Sciatic nerve (tissue), 2 donors: ENCODE data around the gene RASAL3. TPM values are rescaled to one million over a fixed set of nuclear protein-coding genes. Genes with fewer than 3 reads are reported as not detected.
"Not testable (repeated sequence)": the region's sequence is repeated elsewhere in the genome, so short reads cannot be mapped to it uniquely, and the experiment has no call there.

Source experiments
- ATAC-seq: fragments of 200-7000 bp; cut with Tn5 transposase; one replicate; pipeline ENCODE4 v1.9.1; 2020; ENCODE audit warnings: mild to moderate bottlenecking, moderate library complexity
- DNase-seq: peaks from one replicate; pipeline ENCODE4 v3.0.0-alpha.2; 2020; ENCODE audit warnings: low spot score
- intact Hi-C: fragments of 100-400 bp; cut with DNase I; formaldehyde crosslinking; loops from one replicate; pipeline ENCODE4 v1.14.2; 2022
- total RNA-seq: library from RNA; stranded (reverse); fragmentation: NEBNext Ultra II Directional; extraction: Animal tissue kit (Norgen Biotek cat#: 25700); gene quantifications from one replicate; pipeline ENCODE4 v1.2.1, GENCODE V29; 2021
- donor health status: DM: no; HTN: no; CAD: no.
- donor health status: DM: no; HTN: no; CAD: no.

RASAL3 gene
- total RNA-seq: 6.1 TPM

- ATAC-seq: peak; percentile 39
- intact Hi-C loops: no loop called here
- no peak for DNase-seq
These were observed at the start of gene RASAL3 for GRCh38 chr19:15464394-15465385. Gene RASAL3, minus strand, starts transcription at chr19:15464544. Its CDS starts 186 bp downstream, at chr19:15464358.

DNA sequence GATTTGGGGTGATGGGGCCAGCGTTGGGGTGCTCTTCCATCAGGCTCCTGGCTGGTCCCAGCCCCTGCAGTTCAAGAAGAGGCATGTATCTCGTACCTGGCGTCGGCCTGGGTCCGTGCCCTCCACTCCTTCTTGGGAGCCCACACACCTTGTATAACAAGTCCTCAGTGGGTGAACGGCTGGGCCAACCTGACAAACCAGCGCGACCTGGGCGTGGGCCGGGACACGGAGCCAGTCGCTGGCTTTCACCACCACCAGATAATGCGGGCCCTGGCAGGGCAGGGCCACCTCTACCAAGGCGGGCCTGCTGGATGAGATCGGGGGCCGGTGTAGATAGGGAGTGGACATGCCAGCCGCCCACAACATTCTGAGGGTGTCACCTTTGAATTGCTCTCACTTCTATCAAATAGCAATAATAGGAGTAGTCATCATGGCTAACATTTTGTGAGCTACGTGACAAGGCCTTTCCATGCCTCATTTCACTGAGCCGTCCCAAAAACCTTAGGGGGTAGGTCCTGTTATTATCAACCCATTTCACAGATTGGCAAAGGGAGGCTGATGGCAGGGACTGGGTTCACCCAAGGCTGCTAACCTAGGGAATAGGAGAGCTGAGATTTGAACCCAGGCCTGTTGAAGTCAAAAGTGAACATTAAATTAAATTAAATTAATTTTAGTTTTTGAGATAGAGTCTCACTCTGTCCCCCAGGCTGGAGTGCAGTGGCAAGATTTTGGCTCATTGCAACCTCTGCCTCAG, 47.5 kb upstream of the RASAL3 start:
- DNase-seq (no peak), ATAC-seq (no peak)
- intact Hi-C loops: no loop called here

GRCh38 chr19:15508035-15508710, 43.8 kb upstream of the RASAL3 start, which contains the start of gene CYP4F22:
Gene CYP4F22, plus strand, starts transcription at chr19:15508525. Its CDS starts 16,812 bp downstream, at chr19:15525337.
- intact Hi-C loops: no loop called here
- ATAC-seq (no peak), DNase-seq (no peak)

DNA sequence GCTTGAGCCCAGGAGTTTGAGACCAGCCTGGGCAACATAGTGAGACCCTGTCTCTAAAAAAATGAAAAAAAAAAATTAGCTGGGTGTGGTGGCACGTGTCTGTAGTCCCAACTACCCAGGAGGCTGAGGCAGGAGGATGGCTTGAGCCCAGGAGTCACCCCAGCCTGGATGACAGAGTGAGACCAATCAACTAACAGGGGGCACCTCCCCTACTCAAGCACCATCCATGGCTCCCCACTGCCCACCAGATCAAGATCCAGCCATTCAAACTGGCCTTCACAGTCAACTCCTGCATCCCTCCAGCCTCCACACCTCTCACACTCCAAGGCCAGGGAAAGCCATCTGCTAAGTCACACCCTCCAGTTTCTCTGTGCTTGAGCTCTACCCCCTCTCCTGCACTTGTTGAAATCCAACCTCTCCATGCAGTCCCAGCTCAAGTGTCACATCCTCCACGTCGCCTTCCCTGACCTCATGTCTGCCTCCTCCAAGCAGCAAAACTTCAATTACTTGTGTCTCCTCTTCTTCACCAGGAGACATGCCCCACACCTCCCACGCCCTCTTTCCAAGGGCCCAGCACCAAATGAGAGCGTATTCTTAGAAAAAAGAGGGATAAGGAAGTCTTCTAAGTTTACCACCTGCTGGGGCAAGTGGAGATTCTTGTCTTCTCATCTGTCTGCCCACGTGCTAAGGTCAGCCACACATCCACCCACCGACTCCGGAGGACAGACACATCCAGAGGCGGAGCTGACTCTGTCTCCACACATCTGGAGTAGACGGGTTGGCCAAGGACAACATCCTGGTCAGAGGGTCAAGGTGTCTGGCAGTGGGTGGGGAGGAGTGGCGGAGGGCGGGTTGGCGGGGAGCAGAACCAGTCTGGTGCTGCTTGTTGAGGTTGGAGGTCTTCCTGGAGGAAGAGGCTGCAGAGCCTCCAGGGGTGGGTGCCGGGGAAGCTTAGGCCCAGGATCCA, 43.0 kb upstream of the RASAL3 start:
- DNase-seq: no peak
- intact Hi-C loops: no loop called here

GRCh38 chr19:15506074-15506571, 41.8 kb upstream of the RASAL3 start:
- DNase-seq (no peak), ATAC-seq (no peak)
- intact Hi-C loops: no loop called here

More for the DNA sequence above, 43.0 kb upstream of the RASAL3 start:
- ATAC-seq: no peak

DNA sequence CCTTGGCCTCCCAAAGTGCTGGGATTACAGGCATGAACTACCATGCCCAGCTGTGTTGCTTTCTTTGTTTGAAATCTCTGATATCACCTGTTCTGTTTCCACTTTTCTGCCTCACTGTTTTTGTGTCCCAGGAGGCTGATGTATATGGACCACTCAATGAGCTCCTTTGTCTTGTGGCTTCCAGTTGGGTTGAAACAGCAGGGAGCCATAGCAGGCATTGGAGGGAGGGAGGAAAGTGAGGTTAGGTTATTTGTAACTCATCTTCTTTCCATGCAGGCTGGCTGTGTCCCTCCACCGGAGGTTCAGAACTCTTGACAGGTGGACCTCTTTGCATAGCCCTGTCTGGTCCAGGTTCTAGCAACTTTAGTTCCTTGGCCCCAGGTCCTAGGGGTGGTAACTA, 37.9 kb upstream of the RASAL3 start:
- no peak for ATAC-seq
- DNase-seq: no peak
- intact Hi-C loops: no loop called here

DNA sequence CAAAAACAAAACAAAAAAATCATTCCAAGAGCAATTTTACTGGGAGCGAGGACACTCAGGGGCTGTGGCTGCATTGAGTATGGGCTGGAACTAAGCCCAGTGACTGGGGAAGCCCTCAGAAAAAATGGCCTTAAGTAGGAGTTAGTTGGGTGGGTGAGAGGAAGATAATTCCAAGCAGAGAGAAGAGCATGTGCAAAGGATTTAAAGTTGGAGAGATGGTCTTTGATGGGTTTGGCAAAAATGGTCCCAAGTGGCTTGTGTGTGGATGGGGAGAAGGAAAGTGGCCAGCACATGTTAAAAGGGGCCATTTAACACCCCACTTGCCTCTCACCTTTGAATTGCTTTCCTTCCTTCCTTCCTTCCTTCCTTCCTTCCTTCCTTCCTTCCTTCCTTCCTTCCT, 37.3 kb upstream of the RASAL3 start:
- no peak for ATAC-seq
- no peak for DNase-seq
- intact Hi-C loops: no loop called here

DNA sequence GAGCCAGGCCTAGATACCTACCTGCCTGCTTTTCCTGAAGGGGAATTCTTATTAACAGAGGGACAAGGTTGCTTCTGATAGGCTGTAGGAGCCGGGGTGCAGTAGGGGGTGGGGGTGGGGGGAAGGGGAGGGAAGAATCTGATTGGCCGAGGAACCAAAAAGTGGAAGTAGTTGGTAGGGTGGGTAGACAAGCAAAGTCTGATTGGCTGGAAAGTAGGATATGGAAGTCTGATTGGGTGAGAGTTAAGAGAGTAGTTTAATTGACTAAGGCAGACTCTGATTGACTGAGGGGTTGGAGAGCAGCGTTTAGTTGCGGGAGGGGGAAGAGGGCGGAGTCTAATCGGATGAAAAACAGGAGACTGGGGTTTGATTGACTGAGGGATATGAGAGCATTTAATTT, 34.6 kb upstream of the RASAL3 start:
- ATAC-seq (no peak), DNase-seq (no peak)
- intact Hi-C loops: no loop called here

GRCh38 chr19:15498156-15498858, 34.0 kb upstream of the RASAL3 start:
- no peak for ATAC-seq
- no peak for DNase-seq
- intact Hi-C loops: no loop called here

GRCh38 chr19:15495151-15495550, 30.8 kb upstream of the RASAL3 start:
- ATAC-seq: no peak
- intact Hi-C loops: no loop called here

DNA sequence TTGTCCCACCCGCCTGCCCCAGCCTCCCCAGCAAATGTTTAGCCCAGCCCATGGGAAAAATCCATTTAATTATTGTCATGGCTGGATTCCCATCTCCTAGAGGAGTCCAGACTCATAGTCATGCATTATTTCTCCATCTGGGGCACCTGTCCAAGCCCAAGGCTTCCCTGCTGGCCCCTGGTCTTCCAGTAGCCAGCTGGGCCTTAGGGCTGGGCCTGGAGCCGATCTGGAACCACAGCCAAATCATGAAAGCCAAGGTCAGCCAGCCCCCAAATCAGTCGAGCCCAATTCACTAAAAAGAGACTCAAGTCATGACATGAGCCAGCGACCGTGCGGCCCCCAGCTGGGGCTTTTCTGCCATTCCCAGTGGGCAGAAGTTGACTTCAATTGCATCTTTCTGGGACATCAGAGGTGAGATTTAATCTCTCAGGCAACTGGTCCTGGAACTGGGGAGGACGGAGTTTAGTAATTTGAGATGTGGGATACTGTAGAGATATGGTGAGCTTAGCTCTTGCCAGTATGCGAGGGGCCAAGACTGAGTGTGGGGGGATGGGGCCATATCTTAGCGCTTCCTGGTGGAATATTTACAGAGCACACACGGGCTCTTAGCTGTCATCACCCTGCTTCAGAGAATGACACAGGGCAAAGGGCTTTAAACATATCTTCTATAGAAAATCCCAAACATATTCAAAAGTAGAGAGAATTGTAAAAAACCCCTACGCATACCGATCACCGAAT, 24.3 kb upstream of the RASAL3 start:
- peak; percentile 44 for ATAC-seq
- intact Hi-C loops: no loop called here
- DNase-seq: no peak

More at GRCh38 chr19:15495151-15495550, 30.8 kb upstream of the RASAL3 start:
- DNase-seq: no peak

DNA sequence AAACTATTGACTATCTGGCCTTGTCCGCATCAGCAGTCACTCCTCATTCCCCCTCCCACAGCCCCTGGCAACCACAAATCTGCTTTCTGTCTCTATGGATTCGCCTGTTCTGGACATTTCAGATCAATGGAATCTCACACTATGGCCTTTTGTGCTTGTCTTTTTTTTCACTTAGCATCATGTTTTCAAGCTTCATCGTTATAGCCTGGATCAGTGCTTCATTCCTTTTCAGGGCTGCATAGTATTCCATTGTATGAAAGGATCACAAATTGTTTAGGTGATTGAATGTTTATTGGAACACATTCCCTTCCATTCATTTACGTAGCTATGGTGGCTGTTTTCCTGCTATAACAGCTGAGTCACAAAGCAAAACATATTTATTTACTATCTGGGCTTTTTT, 22.7 kb upstream of the RASAL3 start:
- no peak for ATAC-seq
- intact Hi-C loops: no loop called here
- DNase-seq: no peak

DNA sequence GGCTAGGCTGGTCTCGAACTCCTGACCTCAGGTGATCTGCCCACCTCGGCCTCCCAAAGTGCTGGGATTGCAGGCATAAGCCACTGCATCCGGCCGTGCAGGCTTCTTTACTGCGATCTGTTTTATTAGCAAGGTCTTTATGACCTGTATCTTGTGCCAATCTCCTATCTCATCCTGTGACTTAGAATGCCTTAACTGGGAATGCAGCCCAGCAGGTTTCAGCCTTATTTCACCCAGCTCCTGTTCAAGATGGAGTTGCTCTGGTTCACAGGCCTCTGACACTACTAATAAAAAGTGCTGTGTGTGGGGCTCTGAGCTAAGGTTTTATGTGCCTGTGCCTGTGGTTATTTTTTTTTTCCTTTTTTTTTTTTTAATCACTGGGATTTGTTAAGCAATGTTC, 21.4 kb upstream of the RASAL3 start:
- ATAC-seq, intact Hi-C loops, DNase-seq: not testable (repeated sequence)

DNA sequence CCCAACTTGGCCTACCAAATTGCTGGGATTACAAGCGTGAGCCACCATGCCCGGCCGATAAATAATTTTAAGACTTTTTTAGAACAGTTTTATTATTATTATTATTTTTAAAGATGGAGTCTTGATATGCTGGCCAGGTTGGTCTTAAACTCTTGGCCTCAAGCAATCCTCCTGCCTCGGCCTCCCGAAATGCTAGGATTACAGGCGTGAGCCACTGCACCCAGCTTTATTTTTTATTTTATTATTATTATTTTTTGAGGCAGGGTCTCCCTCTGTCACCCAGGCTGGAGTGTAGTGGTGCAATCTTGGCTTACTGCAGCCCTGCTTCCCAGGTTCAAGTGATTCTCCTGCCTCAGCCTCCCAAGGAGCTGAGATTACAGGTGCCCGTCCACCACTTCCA, 16.7 kb upstream of the RASAL3 start:
- DNase-seq, intact Hi-C loops, ATAC-seq: not testable (repeated sequence)

- ATAC-seq (peak; percentile 34), DNase-seq (no peak)
- intact Hi-C loops: no loop called here
These were observed 15.3 kb upstream of the RASAL3 start, which contains the start of gene PGLYRP2 for GRCh38 chr19:15479391-15480345. Gene PGLYRP2, minus strand, starts transcription at chr19:15479501. Its CDS starts 130 bp downstream, at chr19:15479371.
